IPS-18a (cell line): ENCODE measurements around the gene C19orf25.

Source experiments
- H3K27ac ChIP-seq: one replicate; pipeline ENCODE4 v1.5.1; 2013; ENCODE audit warnings: low read length
- H3K27me3 ChIP-seq: one replicate; pipeline ENCODE4 v1.6.1; 2013; ENCODE audit warnings: mild to moderate bottlenecking, low read length; ENCODE audit not compliant: control insufficient read depth, insufficient read depth
- H3K36me3 ChIP-seq: one replicate; pipeline ENCODE4 v1.6.1; 2013; ENCODE audit warnings: low read depth, low read length; ENCODE audit not compliant: control insufficient read depth
- H3K4me1 ChIP-seq: one replicate; pipeline ENCODE4 v1.6.1; 2013; ENCODE audit warnings: low read depth, low read length; ENCODE audit not compliant: control insufficient read depth
- H3K4me3 ChIP-seq: one replicate; pipeline ENCODE4 v1.5.1; 2013; ENCODE audit warnings: low read length
- H3K9ac ChIP-seq: one replicate; pipeline ENCODE4 v1.6.1; 2013; ENCODE audit warnings: mild to moderate bottlenecking, low read length, moderate library complexity
- H3K9me3 ChIP-seq: one replicate; pipeline ENCODE4 v1.6.1; 2013; ENCODE audit warnings: low read depth, low read length; ENCODE audit not compliant: control insufficient read depth

C19orf25 gene

GRCh38 chr19:1478934-1479707 is at the start of gene C19orf25:
Gene C19orf25, minus strand, starts transcription at chr19:1479215. Its CDS starts 312 bp downstream, at chr19:1478903.
- H3K4me1 ChIP-seq: no peaks in the 10 kb centered on the region
- no peaks in the 10 kb centered on the region for H3K36me3 ChIP-seq
- H3K27ac ChIP-seq: peak within 1 kb of the TSS; percentile 89
- H3K9ac ChIP-seq: peak within 1 kb of the TSS; percentile 61
- H3K4me3 ChIP-seq: peak within 1 kb of the TSS; percentile 80
- no peaks in the 10 kb centered on the region for H3K27me3 ChIP-seq
- no peaks in the 10 kb centered on the region for H3K9me3 ChIP-seq

- no peak overlapping the region for H3K9ac ChIP-seq
- no peaks in the 10 kb centered on the region for H3K4me1 ChIP-seq
- no peaks in the 10 kb centered on the region for H3K9me3 ChIP-seq
- H3K4me3 ChIP-seq: no peak overlapping the region
- H3K27ac ChIP-seq: no peak overlapping the region
- H3K27me3 ChIP-seq: peaks cover 37% of the 10 kb centered on the region
- no peaks in the 10 kb centered on the region for H3K36me3 ChIP-seq
Observed at GRCh38 chr19:1527650-1528309, 48.8 kb upstream of the C19orf25 start.

- no peak overlapping the region for H3K27ac ChIP-seq
- H3K4me3 ChIP-seq: no peak overlapping the region
- H3K36me3 ChIP-seq: no peaks in the 10 kb centered on the region
- no peak overlapping the region for H3K9ac ChIP-seq
- H3K27me3 ChIP-seq: peaks cover 43% of the 10 kb centered on the region
- no peaks in the 10 kb centered on the region for H3K9me3 ChIP-seq
- H3K4me1 ChIP-seq: no peaks in the 10 kb centered on the region
Observed at GRCh38 chr19:1526979-1527649, 48.1 kb upstream of the C19orf25 start.

- H3K27me3 ChIP-seq: peaks cover 46% of the 10 kb centered on the region
- no peak overlapping the region for H3K27ac ChIP-seq
Observed at GRCh38 chr19:1526066-1526778, 47.2 kb upstream of the C19orf25 start.

GRCh38 chr19:1525343-1525742 is 46.3 kb upstream of the C19orf25 start:
- Histone ChIP-seq H3K9ac (no peak overlapping the region), H3K27me3 (peaks cover 46% of the 10 kb centered on the region), H3K36me3 (no peaks in the 10 kb centered on the region), H3K27ac (no peak overlapping the region), H3K4me3 (no peak overlapping the region), H3K4me1 (no peaks in the 10 kb centered on the region), H3K9me3 (no peaks in the 10 kb centered on the region)

More at GRCh38 chr19:1526066-1526778, 47.2 kb upstream of the C19orf25 start:
- Histone ChIP-seq H3K9me3 (no peaks in the 10 kb centered on the region), H3K36me3 (no peaks in the 10 kb centered on the region), H3K4me3 (no peak overlapping the region), H3K9ac (no peak overlapping the region), H3K4me1 (no peaks in the 10 kb centered on the region)

GRCh38 chr19:1524972-1525325 is 45.9 kb upstream of the C19orf25 start:
- H3K9ac ChIP-seq: no peak overlapping the region
- H3K27ac ChIP-seq: no peak overlapping the region
- no peaks in the 10 kb centered on the region for H3K4me1 ChIP-seq
- peaks cover 46% of the 10 kb centered on the region for H3K27me3 ChIP-seq
- H3K36me3 ChIP-seq: no peaks in the 10 kb centered on the region
- H3K9me3 ChIP-seq: no peaks in the 10 kb centered on the region
- no peak overlapping the region for H3K4me3 ChIP-seq

GRCh38 chr19:1524287-1524971 is 45.4 kb upstream of the C19orf25 start:
- Histone ChIP-seq H3K27ac (no peak overlapping the region), H3K4me3 (peak overlapping the region; percentile 12), H3K9ac (no peak overlapping the region), H3K4me1 (no peaks in the 10 kb centered on the region), H3K9me3 (no peaks in the 10 kb centered on the region), H3K36me3 (no peaks in the 10 kb centered on the region), H3K27me3 (peaks cover 46% of the 10 kb centered on the region)

- Histone ChIP-seq H3K36me3 (no peaks in the 10 kb centered on the region), H3K27me3 (peaks cover 46% of the 10 kb centered on the region), H3K9ac (no peak within 1 kb of the TSS)
Observed at GRCh38 chr19:1523412-1524286, 44.6 kb upstream of the C19orf25 start, which contains the start of gene PLK5. Gene PLK5, plus strand, starts transcription at chr19:1524077. Its CDS starts 2,920 bp downstream, at chr19:1526997.

GRCh38 chr19:1522838-1523237 is 43.8 kb upstream of the C19orf25 start:
- no peaks in the 10 kb centered on the region for H3K9me3 ChIP-seq
- H3K4me1 ChIP-seq: no peaks in the 10 kb centered on the region
- H3K27ac ChIP-seq: no peak overlapping the region
- H3K9ac ChIP-seq: no peak overlapping the region
- no peaks in the 10 kb centered on the region for H3K36me3 ChIP-seq
- no peak overlapping the region for H3K4me3 ChIP-seq
- H3K27me3 ChIP-seq: peaks cover 46% of the 10 kb centered on the region

More at GRCh38 chr19:1523412-1524286, 44.6 kb upstream of the C19orf25 start, which contains the start of gene PLK5:
- Histone ChIP-seq H3K9me3 (no peaks in the 10 kb centered on the region), H3K27ac (no peak within 1 kb of the TSS), H3K4me1 (no peaks in the 10 kb centered on the region), H3K4me3 (peak within 1 kb of the TSS; percentile 12)

GRCh38 chr19:1522061-1522460 is 43.0 kb upstream of the C19orf25 start:
- Histone ChIP-seq H3K4me3 (no peak overlapping the region), H3K27me3 (peaks cover 46% of the 10 kb centered on the region), H3K27ac (no peak overlapping the region), H3K4me1 (no peaks in the 10 kb centered on the region), H3K9ac (no peak overlapping the region), H3K36me3 (no peaks in the 10 kb centered on the region), H3K9me3 (no peaks in the 10 kb centered on the region)
